GF-D8 (cell line): ENCODE results near the gene LEF1.

Source experiments
- DNase-seq: peaks from one replicate; lab custom pipeline; 2025; lab: John Stamatoyannopoulos, UW

Gene LEF1

GRCh38 chr4:108168671-108169523 lies at the start of gene LEF1:
Gene LEF1 (minus strand): TSS chr4:108168932. CDS start chr4:108167767, 1,165 bp downstream.
- no peak for DNase-seq

DNA sequence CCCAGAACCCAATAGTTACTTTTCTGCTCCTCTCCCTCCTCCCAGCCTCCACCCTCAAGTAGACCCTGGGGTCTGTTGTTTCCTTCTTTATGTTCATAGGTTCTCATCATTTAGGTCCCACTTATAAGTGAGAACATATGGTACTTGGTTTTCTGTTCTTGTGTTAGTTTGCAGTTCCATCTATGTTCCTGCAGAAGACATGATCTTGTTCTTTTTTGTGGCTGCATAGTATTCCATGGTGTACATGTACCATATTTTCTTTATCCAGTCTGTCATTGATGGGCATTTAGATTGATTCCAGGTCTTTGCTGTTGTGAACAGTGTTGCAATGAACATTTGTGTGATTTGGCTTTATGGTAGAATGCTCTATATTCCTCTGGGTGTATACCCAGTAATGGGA lies 47.8 kb upstream of the LEF1 start:
- DNase-seq = no peak

DNA sequence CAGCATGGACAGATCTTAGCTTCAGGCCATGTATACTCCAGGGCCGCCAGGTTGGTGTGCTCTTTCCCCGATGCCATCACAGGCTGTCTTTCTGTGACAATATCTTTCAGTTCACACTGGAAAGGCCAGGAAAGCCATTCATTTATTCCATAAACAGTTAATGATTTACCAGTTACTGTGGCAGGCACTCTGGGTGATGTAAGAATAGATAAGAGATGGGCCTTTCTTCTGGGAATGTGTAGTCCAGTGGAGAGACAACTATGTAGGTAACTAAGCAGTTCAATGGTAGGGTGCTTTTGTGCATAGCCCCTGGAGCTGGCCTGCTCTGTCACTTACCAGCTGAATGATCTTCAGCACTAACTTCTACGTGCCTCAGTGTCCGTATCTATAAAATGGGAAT lies 46.3 kb upstream of the LEF1 start:
- no peak for DNase-seq

DNA sequence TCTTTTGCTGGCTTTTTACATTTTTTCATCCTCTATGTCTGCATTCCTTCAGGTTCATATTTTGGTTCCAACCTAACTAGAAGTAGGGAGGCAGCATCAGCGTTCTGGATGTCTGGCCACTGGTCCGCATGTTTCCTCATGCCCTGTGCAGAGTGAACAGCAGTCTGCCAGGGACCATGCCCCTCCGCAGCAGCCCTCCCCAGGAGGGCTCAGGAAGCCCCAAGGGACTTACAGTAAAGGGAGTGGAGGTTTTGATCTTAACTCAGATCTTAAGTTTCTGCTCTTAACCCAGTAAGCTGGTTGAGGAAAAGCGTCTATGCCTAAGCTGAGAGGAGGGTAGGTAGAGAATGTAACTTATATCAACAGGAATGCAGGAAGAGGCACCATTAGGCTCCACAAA lies 45.0 kb upstream of the LEF1 start:
- no peak for DNase-seq

DNA sequence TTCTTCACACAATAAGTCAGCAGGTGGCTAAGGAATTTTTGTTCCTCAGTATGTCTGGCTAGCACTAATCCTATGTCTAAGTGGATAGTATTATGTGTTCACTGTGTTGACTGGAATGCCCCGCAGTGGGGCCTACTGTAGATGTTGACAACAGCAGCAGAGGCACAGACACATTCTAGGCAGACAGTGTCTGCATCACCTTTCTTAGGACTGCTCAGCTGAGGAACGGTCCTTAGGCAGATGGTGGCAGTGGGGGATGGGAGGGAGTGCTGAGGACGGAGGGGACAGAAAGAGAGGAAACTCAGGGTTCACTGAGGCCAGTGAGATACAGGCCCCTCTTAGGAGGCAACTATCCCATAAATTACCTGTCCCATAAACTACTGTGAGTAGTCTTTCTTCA lies 44.6 kb upstream of the LEF1 start:
- no peak for DNase-seq

GRCh38 chr4:108210989-108211835 lies 42.5 kb upstream of the LEF1 start:
- DNase-seq = no peak

- DNase-seq = no peak
Measured at GRCh38 chr4:108209489-108209888, 40.8 kb upstream of the LEF1 start.

DNA sequence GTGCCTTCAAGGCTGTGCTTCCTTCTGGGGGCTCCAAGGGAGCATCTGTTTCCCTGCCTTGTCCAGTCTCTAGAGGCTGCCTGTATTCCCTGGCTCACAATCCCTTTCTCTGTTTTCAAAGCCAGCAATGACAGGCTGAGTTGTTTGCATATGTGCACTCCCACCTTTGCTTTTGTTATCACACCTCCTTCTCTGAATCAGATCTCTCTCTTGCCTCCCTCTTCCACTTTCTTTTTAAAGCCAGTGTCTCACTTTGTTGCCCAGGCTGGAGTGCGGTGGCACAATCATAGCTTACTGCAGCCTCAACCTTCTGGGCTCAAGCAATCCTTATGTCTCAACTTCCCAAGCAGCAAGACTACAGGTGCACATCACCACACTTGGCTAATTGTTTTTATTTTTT lies 37.1 kb upstream of the LEF1 start:
- DNase-seq = no peak

DNA sequence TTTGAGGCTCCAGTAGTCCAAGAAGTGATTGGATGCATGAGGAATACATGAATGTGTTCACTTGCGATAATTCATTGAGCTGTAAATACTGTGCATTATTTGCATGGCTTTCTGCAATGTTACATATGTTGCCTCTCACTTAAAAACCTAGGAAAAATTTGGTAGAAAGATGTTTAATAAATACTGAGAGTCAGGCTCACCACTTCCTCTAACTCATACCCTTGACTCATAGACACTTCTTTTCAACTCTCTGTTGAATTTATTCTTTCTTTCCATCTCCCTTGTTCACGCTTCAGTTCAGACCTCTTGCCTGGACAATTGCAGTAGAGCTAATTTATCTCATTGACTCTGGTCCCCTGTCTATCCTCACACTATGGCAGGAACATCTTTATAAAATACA lies 35.8 kb upstream of the LEF1 start:
- no peak for DNase-seq

GRCh38 chr4:108203377-108203776 lies 34.6 kb upstream of the LEF1 start:
- DNase-seq = no peak

DNA sequence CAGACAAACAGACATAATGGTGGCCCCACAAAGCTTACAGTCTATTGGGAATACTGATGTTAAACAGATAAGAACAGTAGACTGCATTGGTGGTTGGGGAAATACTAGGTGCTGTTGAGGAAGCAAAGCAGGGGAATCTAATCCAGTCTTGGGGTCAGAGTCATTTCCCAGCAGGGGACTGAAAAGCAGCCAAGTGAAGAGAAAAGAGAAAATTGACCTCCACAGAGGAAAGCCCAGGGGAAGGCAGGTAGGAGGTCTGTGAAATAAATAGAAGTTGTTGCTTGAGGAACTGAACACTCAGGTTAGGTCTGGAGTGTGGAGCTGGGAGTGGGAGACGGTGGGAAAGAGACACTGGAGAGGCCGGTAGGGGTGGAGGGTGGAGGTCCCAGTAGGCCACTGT lies 33.0 kb upstream of the LEF1 start:
- DNase-seq = no peak

DNA sequence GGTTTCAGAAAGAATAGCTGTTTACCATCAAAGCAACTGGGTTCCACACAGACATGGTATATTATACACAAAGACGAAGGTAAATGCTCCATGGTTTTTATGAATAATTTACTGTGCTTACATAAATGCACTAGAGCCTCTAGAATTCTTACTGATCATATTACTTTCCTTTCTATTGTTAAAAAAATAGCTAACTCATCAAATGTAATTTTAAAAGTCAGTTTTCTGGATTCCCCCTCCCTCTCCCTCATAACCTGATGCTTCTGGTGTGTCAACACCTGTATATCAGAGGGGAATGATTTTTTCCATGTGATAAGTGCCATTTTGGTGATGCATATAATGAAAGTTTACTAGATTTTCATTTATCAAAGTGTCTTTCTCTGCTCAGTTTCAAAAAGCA lies 31.1 kb upstream of the LEF1 start:
- DNase-seq = no peak

- no peak for DNase-seq
Measured at GRCh38 chr4:108193886-108194672, 25.3 kb upstream of the LEF1 start.

- no peak for DNase-seq
Measured at GRCh38 chr4:108192935-108193334, 24.2 kb upstream of the LEF1 start.

GRCh38 chr4:108192056-108192455 lies 23.3 kb upstream of the LEF1 start:
- no peak for DNase-seq

GRCh38 chr4:108191269-108191914 lies 22.7 kb upstream of the LEF1 start:
- DNase-seq = no peak

- DNase-seq = no peak
Measured at GRCh38 chr4:108188770-108189169, 20.0 kb upstream of the LEF1 start.

DNA sequence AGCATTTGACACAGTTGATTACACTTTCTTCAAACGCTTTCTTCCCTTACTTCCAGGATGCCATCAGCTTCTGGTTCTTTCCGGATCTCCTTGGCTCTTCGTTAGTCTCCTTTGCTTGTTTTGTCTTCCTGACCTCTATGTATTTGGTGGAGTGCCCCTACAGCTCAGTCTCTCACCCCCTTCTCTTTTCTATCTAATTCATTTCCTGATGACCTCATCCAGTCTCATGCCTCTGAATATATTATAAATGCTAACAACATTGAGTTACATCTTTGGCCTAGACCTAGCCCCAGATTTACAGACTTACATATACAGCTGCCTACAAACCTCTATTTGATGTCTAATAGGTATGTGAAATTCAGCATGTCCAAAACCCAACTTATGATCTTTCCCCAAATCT lies 16.5 kb upstream of the LEF1 start:
- no peak for DNase-seq

DNA sequence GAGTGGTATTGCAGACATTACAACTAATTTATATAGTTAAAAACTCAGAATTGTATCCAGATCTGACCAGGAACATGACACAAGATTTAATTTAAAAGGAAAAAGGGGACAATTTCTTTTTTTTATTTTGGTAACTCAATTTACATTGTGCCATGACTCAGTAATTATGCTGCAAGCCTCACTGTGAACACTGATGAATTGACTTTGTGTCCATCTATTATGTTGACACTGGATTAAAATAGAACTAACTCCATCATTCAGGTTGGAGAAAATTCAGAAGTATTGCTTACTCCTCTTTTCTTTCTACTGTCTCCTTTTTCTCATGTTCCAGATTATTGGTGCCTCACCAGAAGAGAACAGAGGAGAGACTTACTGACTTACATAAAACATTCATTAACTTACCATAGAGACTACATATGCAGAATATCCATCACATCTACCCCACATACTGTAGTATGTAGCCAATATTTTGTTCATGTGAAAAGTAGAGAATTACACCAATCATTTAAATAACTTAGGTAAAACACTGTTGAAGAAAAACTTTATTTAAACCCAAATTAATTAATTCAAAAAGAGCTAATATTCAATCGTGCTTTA lies 15.8 kb upstream of the LEF1 start:
- DNase-seq = no peak

GRCh38 chr4:108181704-108182103 lies 13.0 kb upstream of the LEF1 start:
- no peak for DNase-seq

- no peak for DNase-seq
Measured at GRCh38 chr4:108180513-108180912, 11.8 kb upstream of the LEF1 start.

DNA sequence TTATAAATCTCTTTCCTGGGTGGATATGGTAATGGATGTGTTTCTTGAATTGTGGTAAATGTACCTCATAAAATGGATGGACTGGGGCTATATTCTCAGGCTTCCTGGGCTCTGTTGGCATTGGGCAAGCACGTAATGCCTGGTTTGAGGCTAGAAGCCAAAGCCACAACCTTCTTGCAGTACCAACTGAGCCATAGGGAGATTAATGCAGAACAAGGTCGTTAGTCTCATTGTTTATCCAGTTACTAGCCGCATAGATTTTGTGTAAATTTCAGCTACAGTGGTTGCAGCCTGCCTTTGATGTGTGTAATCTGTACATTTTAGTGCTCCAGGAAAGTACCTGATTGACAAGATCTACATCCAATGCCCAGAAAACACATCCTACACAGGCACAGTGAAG lies 7.2 kb upstream of the LEF1 start:
- no peak for DNase-seq
